Measurements from ENCODE around the gene PEX11B. TPM values are rescaled to one million over a fixed set of nuclear protein-coding genes. Genes with fewer than 3 reads are reported as not detected.

PEX11B gene
- total RNA-seq, 1 experiment from 2014 or later = 22.4 TPM

DNA sequence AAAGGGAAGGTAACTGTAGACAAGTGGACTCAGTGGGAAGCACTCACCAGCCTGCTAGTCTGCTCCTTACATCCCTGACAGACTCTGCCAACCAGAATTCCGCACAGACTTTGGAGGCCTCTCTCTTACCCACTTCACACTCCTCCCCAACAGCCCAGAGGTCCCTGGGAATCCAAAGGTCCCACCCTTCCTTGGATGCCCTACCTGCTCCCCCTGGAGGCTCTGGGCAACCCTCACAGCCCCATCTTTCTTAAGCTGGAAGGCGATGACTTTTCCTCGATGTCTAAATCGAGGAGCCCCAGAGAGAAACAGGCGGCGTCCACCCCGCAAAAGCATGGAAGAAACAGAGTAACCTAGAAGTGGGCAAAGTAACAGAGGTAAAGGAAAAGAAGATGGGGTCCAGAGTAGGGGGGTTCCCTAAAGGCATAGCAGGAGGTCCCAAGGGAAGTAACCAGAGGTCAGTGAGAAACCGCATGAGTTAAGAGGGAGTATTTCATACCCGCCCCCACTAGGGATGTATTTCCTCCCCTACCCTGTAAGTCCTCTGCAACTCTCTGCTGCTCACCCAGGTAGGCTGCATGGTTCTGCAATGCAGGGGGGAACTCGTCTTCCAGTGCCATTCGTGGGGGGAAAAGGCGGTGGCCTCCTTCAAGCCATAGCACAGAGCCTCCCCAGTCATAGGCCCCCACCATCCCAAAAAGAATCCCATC, 17.1 kb downstream of the PEX11B start:
- Histone ChIP-seq H3K9me3 (ENCODE audit: low read depth, low read length, poor library complexity, severe bottlenecking) (no peaks in the 10 kb centered on the region), H3K27me3 (replicated peaks; ENCODE audit: insufficient read depth, low read depth, low read length, poor library complexity) (no peaks in the 10 kb centered on the region), H3K27ac (ENCODE audit: low read depth, low read length, poor library complexity, severe bottlenecking) (no peak overlapping the region), H3K4me1 (ENCODE audit: insufficient read depth, low read length, poor library complexity, severe bottlenecking) (no peaks in the 10 kb centered on the region), H3K4me3 (ENCODE audit: low read depth, low read length, poor library complexity, severe bottlenecking) (no peak overlapping the region), H3K36me3 (ENCODE audit: insufficient read depth, low read length, poor library complexity, severe bottlenecking) (no peaks in the 10 kb centered on the region)
- TF ChIP-seq, protein P1, sequence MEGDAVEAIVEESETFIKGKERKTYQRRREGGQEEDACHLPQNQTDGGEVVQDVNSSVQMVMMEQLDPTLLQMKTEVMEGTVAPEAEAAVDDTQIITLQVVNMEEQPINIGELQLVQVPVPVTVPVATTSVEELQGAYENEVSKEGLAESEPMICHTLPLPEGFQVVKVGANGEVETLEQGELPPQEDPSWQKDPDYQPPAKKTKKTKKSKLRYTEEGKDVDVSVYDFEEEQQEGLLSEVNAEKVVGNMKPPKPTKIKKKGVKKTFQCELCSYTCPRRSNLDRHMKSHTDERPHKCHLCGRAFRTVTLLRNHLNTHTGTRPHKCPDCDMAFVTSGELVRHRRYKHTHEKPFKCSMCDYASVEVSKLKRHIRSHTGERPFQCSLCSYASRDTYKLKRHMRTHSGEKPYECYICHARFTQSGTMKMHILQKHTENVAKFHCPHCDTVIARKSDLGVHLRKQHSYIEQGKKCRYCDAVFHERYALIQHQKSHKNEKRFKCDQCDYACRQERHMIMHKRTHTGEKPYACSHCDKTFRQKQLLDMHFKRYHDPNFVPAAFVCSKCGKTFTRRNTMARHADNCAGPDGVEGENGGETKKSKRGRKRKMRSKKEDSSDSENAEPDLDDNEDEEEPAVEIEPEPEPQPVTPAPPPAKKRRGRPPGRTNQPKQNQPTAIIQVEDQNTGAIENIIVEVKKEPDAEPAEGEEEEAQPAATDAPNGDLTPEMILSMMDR (conservative IDR thresholded peaks at IDR 0.05; ENCODE audit: low read depth, low read length) = no peak
- no peak for TF ChIP-seq EZH2 (IDR thresholded peaks at IDR 0.05; ENCODE audit: borderline replicate concordance, low read depth, low read length, poor library complexity, severe bottlenecking)
- DNase-seq (ENCODE audit: low spot score) = no peak
- intact Hi-C loops (cut with micrococcal nuclease; ENCODE audit: unreplicated experiment) = no loop called here
- POLR2A ChIA-PET (ENCODE audit: low non-redundant PET) = no interaction called here
- CTCF ChIA-PET = no interaction called here
- no TSS peak for BruUV-seq (replicated peaks)

- ChIA-PET CTCF (no interaction called here), POLR2A (ENCODE audit: low non-redundant PET) (no interaction called here)
- H3K36me3 ChIP-seq (ENCODE audit: insufficient read depth, low read length, poor library complexity, severe bottlenecking) = no peaks in the 10 kb centered on the region
- intact Hi-C loops (cut with micrococcal nuclease; ENCODE audit: unreplicated experiment) = no loop called here
- H3K4me1 ChIP-seq (ENCODE audit: insufficient read depth, low read length, poor library complexity, severe bottlenecking) = no peaks in the 10 kb centered on the region
- DNase-seq (ENCODE audit: low spot score) = no peak
- H3K4me3 ChIP-seq (ENCODE audit: low read depth, low read length, poor library complexity, severe bottlenecking) = no peak overlapping the region
- H3K27ac ChIP-seq (ENCODE audit: low read depth, low read length, poor library complexity, severe bottlenecking) = no peak overlapping the region
- TF ChIP-seq EZH2 (IDR thresholded peaks at IDR 0.05; ENCODE audit: borderline replicate concordance, low read depth, low read length, poor library complexity, severe bottlenecking) = no peak
- TF ChIP-seq, protein P1 (conservative IDR thresholded peaks at IDR 0.05; ENCODE audit: low read depth, low read length) = no peak
- no peaks in the 10 kb centered on the region for H3K27me3 ChIP-seq (replicated peaks; ENCODE audit: insufficient read depth, low read depth, low read length, poor library complexity)
- no peaks in the 10 kb centered on the region for H3K9me3 ChIP-seq (ENCODE audit: low read depth, low read length, poor library complexity, severe bottlenecking)
- BruUV-seq (replicated peaks) = no TSS peak
Measured at GRCh38 chr1:145898756-145899155, 19.8 kb downstream of the PEX11B start.

DNA sequence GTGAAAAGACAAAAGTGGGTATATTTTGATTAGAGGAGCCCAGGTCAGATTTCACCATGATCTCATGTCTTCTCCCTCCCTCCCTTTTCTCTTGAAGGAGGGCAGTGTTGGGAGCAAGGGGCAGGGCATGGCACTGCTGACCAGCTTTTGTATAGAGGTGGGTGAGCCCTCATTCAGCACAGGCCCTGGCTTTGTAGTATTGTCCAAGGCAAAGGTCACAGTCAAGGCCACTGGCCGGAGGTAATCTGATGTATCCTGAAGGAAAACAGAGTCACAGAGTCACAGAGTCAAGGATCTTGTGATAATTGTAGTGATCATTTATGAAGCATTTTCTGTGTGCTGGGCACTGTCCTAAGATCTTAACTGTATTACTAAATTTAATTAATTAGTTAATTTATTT, 20.5 kb downstream of the PEX11B start:
- Histone ChIP-seq H3K27me3 (replicated peaks; ENCODE audit: insufficient read depth, low read depth, low read length, poor library complexity) (no peaks in the 10 kb centered on the region), H3K27ac (ENCODE audit: low read depth, low read length, poor library complexity, severe bottlenecking) (no peak overlapping the region), H3K4me3 (ENCODE audit: low read depth, low read length, poor library complexity, severe bottlenecking) (no peak overlapping the region), H3K36me3 (ENCODE audit: insufficient read depth, low read length, poor library complexity, severe bottlenecking) (no peaks in the 10 kb centered on the region), H3K9me3 (ENCODE audit: low read depth, low read length, poor library complexity, severe bottlenecking) (no peaks in the 10 kb centered on the region), H3K4me1 (ENCODE audit: insufficient read depth, low read length, poor library complexity, severe bottlenecking) (peaks cover under 1% of the 10 kb centered on the region)
- POLR2A ChIA-PET (ENCODE audit: low non-redundant PET) = no interaction called here
- TF ChIP-seq EZH2 (IDR thresholded peaks at IDR 0.05; ENCODE audit: borderline replicate concordance, low read depth, low read length, poor library complexity, severe bottlenecking) = no peak
- TF ChIP-seq, protein P1 (conservative IDR thresholded peaks at IDR 0.05; ENCODE audit: low read depth, low read length) = no peak
- intact Hi-C loops (cut with micrococcal nuclease; ENCODE audit: unreplicated experiment) = no loop called here
- no TSS peak for BruUV-seq (replicated peaks)
- CTCF ChIA-PET = no interaction called here
- DNase-seq (ENCODE audit: low spot score) = no peak
